ENCODE data around the gene SLCO2B1.

Gene SLCO2B1

DNA sequence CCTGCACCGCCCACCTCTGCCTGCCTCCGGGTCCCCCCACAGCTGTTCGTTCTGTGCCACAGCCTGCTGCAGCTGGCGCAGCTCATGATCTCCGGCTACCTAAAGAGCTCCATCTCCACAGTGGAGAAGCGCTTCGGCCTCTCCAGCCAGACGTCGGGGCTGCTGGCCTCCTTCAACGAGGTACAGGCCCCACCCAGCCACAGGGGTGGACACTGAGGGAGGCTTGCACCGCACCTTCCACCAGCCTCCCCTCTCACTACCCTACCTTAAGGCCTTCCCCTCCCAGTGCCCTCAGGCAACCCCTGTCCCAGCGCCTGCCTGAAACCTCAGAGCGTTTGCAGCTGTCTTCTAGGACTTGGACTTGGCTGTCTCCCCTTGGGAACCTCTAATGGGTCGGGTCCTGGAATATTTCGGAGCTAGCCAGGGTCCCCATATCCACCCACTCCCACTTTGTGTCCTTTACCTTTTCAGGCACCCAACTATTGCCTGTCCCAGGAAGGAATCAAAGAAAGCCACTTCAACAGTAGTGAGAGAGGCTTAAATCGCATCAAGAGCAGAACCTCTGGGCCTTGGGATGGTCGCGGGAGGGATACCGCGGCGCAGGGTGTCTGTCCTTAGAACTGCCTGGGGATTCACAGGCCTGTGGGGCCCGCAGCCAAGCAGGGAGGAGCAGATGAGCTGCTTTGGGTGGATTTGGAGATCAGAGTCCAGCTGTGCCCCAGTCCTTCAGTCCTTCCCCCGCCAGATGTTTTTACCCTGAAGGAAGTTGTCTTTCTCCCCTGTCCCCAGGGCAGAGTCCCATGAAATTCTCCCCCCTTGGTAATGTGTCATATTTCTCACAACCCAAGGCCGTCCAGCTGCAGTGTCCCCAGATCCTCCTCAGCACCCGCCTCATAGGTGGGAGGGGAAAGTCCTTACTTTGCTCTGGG, 13.3 kb downstream of the SLCO2B1 start:
- DNase-seq (ENCODE audit: low read depth) = no peak

DNA sequence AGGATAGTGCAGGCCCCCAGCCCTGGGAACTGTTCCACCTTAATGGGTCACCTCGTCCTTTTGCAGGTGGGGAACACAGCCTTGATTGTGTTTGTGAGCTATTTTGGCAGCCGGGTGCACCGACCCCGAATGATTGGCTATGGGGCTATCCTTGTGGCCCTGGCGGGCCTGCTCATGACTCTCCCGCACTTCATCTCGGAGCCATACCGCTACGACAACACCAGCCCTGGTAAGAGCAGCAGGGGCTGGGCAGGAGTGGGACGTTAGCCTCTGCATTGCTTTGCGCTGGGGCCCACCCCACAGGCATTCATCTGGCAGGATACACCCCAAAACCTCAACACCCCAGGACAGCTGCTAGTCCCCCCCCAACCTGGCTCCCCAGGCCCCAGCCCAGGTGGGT, 14.8 kb downstream of the SLCO2B1 start:
- DNase-seq (ENCODE audit: low read depth) = no peak

DNA sequence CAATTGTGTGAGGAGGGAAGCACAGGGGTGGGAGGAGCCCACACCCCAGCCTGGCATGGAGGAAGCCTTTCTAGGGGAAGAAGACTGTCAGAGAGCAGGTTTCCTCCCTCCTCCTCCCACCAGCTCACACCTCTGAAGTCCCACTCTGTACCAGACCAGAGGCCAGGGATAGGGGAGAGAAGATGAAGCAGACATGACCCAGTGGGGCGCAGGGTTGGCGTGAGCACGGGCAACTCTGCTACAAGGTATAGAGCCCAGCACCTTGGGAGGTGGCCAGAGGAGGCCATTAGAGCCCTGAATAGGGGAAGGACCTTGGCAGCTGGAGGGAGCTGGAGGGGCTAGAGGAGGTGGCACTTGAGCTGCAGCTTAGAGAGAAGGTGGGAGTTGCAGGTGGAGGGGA, 15.9 kb downstream of the SLCO2B1 start:
- DNase-seq (ENCODE audit: low read depth) = no peak

DNA sequence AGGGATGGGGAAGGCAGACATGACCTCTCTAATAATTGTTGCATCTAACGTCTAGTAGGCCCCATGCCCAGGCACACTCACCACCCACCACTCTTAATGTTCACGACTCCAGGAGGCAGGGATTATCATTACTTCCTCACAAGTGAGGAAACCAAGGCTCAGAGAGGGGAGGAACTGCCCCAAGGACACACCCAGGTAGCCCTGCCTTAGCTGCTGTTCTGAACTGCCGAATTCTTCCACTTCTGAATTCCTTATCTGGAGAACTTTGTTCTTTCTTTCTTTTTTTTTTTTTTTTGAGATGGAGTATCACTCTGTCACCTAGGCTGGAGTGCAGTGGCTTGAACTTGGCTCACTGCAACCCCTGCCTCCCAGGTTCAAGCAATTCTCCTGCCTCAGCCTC, 16.7 kb downstream of the SLCO2B1 start:
- DNase-seq (ENCODE audit: low read depth) = no peak

DNA sequence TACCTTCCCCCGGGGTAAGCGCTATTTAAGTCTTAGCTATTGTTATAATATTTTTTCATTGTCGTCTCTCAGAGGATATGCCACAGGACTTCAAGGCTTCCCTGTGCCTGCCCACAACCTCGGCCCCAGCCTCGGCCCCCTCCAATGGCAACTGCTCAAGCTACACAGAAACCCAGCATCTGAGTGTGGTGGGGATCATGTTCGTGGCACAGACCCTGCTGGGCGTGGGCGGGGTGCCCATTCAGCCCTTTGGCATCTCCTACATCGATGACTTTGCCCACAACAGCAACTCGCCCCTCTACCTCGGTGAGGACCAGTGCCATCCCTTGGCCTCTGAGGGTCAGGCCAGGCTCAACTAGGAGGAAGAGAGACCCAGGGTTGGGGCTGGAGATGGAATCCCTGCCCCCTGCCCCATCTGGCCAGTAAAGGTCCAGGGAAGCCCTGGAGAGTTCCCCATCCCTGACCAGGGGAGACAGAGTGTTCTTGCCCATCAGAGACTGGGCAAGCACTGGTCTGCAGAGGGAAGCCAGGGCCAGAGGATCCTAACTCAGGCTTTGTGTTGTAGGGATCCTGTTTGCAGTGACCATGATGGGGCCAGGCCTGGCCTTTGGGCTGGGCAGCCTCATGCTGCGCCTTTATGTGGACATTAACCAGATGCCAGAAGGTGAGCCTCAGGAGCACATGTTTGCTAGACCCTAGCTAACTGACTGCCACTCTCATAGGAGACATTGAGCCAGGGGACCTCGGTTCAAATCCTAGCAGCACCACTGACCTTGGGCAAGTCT, 18.4 kb downstream of the SLCO2B1 start:
- no peak for DNase-seq (ENCODE audit: low read depth)

DNA sequence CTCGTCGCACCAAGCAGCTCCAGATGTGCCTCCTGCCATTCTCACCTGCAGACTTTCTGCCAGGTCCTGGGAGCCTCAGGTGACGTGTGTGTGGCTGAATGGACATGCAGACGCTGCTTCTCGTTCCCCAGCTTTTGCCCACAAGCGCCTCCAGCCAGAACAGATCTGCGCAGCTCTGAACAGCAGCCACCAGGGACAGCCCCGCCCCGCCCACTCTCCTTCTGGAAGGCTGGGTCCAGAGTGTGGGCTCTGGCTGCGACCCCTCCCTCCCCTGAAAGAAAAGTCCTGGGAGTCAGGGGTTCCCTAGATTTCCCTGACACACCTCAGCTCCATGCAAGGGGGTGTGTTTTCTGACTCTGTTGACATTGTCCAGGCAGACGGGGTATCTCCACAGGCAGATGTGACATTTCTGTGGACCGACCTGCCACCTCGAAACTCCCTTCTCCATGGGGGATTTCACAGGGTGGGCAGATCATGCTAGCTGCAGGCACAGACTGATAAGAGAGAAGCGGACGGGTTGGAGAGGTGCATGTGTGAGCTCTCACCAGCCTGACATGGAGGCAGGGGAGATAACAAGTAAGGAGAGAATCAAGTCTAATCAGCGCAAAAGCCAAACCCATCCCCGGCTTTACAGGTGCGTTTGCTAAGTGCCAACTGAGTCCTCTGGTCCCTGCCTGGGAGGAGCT, 19.8 kb downstream of the SLCO2B1 start:
- DNase-seq (ENCODE audit: low read depth) = no peak

DNA sequence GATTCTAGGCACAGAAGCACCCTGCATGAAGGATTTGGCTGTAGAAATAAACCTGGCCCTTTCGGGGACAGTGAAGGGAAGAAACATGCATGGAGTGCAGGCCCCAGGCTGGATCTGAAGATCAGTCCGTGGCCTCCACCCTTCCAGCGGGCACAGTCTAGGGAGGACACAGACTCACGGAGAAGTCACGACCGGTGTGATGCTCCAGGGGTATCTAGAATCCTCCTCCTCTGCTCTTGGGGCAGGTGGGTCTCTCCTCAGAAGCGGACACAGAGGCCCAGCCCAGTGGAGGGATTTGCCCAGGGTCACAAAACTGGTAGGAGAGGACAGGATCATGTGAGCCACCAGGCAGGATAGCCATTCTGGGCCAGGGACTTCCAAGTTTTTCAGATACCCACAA, 22.4 kb downstream of the SLCO2B1 start:
- no peak for DNase-seq (ENCODE audit: low read depth)

DNA sequence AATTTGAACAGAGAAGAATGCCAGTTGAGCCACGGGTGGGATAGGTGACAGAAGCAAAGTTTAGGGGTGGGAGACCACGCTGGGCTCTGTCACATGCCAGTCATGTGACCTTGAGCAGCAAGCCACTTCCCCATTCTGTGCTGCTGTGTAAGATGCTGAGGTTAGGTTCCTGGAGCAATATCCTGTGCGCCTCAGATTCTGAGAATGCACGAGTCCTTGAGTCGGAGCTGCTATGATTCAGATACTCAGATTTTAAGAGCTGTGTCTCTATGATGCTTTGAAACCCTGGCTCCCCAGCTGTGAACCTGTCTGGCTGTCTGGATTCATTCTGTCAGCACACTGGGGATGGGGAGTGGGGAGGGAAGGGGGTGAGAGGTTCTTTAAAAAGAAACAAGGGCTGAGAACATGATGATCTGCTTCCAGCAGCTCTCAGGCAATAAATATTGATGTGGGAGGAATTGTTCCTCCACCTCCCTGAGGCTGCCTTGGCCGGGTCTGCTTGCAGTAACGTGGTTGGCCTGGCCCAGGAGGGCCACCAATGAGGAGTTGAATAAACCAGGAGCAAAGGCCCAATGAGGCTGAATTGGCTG, 24.0 kb downstream of the SLCO2B1 start:
- DNase-seq (ENCODE audit: low read depth) = no peak

DNA sequence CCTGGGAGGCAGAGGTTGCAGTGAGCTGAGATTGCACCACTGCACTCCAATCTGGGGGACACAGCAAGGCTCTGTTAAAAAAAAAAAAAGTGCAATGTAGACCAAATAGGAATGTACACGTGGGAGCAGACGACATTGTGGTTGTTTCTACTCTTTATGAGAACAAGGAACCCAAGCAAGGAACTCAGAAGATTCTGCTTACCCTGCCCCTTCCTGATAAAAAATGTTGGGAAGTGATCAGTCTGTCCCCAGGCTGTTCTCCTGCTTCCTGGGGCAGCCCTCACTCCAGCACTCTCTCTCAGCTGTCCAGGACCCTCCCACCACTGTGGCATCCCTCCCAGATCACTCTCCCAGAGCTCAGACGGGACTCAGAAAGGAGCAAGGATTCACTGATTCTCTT, 31.8 kb downstream of the SLCO2B1 start:
- no peak for DNase-seq (ENCODE audit: low read depth)

DNA sequence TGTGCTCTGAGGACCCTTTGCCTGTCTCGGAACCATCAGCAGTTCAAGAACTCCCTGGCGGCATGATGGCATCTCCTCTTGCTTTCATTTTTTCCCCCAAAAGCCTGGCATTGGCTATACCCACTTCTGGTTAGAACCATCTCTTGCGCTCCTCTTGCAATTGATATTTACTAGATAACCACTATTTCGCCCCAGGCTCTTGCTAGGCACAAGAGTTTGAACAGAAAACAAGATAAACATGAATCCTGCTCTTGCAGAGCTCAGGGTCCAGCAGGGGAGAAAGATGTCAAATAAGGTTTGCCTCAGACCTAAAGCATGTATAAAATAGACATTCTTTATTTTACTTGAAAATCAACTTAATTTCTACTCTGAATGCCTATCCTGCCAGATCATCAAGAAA, 33.1 kb downstream of the SLCO2B1 start:
- no peak for DNase-seq (ENCODE audit: low read depth)

DNA sequence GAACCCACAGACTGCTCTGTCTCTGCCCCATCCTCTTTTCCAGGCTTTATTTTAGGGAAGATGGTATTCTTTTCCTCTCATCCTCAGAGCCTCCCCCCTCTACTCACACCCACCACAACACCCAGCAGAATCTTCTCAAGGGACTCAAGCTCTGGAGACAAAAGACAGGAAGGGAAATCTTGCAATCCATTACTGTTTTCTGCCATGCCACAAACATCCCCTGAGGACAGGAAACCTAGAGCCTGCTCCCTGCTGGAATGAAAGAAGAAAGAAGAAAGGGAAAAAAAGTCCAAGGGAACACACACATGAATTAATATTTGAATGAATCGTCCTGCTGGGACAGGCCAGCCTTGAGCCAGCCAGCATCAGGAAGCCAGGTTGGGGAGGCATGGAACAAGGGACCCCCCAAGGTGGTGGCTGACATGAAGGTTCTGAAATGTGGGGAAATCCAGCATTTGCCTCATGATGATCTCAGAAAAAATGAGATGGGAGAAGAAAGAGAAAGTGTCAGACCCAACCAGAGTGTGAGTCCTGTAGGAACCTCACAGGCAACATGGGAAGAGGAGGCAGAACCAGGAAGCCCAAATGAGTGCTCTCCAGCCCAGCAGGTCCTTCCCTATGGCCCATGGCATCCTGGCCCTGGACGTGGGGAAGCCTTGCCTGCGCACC, 34.0 kb downstream of the SLCO2B1 start:
- no peak for DNase-seq (ENCODE audit: low read depth)

DNA sequence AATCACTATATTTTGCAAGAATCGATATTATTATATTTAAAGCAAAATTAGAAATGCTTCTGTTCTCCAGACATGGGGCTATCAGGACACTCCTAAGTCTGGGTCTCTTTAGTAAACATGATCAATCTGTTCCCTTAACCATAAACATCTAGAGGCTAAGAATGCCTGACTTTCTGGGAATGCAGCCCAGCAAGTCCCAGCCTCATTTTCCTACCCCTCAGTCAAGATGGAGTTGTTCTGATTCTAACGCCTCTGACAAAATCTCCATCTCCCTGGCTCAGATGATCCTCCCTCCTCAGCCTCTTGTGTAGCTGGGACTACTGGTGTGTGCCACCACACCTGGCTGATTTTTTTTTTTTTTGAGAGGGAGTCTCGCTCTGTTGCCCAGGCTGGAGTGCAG, 35.0 kb downstream of the SLCO2B1 start:
- no peak for DNase-seq (ENCODE audit: low read depth)

DNA sequence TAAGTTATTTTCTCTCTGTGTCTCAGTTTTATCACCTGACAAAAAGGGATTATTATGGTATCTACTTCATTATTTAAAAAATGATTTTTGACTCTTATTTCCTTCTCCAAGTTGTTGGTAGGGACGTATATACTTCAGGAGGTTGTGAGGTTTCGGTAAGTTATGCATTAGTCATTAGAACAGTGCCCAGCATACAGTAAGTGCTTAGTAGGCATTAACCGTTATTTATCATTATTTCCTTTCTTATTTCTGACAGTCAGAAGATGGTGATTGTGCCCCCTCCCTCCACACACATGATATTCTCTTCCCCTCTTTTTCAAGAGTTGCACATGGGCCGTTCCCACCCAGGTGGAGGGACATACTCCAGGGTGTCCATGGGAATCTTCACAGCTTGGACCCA, 36.1 kb downstream of the SLCO2B1 start:
- DNase-seq (ENCODE audit: low read depth) = no peak

DNA sequence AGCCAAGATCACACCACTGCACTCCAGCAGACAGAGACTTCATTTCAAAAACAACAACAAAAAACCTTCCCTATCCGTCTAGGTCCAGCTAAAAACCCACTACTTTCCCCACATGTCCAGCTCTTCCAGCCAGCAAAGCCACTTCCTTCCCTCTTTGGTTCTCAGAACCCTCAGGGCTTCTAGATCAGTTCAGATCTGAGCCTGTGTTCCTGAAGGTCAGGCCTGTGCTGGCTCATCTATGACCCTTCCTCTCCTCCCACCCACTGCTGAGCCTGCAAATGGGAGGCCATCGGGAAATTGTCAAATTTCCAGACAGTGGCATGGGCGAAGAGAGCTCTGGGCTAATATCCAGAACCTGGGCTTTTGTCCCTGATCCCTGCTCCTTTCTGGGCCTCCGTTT, 37.8 kb downstream of the SLCO2B1 start:
- DNase-seq (ENCODE audit: low read depth) = no peak

DNA sequence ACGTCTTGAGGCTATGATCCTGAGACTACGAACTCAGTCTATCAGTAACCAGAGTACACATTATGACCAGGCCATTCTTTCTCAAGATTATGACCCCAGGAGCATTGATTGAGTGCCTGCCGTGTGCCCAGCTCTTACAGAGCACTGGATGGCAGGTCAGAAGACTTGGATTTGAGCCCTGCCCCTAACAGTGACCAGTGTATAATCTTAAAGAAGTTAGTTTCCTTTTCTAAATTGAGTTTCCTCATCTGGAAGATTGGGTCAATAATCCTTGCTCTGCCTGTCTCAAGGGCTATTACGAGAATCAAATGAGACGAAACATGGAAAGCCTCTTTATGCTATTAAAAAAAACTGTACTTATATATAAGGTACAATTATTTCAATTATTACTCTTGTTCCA, 38.2 kb downstream of the SLCO2B1 start:
- DNase-seq (ENCODE audit: low read depth) = no peak

DNA sequence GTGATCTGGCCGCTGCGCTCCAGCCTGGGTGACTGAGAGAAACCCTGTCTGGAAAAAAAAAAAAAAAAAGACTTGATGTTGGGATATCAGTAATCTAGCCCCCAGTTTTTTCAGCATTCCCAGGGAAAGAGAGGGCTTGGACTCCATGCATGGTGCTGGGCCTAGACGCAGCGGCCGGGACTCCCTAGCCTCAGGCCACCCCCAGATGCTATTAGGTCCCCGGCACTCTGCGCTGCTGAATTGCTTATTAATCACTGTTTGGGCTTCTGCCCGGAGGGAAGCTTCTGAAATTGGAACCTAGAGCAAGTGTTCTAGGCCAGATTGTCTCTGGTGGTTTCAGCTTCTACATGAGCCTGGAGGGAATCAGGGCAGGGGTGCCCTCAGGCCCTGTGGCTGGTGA, 39.0 kb downstream of the SLCO2B1 start:
- DNase-seq (ENCODE audit: low read depth) = no peak

DNA sequence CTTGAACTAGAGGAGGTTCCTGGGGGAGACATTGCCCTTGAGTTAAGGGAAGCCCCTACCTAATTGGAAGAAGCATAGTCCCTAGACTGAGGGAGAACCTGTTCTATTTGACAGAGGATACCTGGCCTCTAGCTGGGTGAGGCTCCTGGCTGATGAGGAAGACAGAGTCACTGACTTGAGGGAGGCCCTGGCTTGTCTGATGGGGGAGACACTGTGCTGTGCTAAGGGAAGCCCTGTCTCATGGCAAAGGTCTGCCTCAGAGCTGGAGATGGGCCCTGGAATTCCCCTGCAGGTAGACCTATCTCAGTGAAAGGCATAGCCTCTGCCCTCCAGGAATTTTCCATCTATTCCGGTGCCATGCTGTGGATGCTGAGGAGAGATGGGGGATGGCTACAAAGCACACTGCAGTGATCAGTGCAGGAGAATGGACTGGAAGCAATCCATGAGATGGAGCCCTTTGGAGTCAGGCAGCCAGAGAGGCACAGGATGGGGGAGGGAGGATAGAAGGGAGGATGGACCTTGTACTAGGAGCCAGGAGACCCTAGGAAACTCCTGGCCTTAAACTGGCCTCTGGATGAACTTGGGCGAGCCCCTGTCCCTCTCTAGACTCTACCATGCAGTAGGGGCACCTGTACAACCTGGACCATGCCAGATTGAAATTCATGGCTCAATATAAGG, 39.9 kb downstream of the SLCO2B1 start:
- no peak for DNase-seq (ENCODE audit: low read depth)

DNA sequence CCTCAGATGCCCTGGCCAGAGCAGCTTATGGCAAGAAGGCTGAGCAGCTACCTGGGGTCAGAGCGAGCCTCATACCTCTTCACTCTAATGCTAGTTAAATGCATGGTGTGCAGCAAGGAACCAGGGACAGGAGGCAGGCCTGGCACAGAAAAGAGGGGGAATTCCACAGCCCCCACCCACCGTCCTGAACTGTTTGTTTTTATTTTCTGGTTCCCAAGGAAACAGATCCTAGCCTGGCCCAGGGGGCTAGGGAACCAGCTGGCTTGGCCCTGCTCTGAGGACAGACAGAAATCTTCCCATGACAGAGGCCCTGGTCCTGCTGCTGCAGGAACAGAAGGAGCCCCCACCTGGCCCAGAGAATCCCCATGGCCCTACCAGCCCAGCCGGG, 40.4 kb downstream of the SLCO2B1 start:
- no peak for DNase-seq (ENCODE audit: low read depth)

DNA sequence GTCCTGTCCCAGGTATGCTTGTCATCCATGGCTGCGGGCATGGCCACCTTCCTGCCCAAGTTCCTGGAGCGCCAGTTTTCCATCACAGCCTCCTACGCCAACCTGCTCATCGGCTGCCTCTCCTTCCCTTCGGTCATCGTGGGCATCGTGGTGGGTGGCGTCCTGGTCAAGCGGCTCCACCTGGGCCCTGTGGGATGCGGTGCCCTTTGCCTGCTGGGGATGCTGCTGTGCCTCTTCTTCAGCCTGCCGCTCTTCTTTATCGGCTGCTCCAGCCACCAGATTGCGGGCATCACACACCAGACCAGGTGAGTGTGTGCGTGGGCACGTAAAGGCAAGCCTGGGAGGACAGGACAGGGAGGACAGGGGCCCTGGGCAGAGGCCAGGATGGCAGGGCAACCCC, 42.4 kb downstream of the SLCO2B1 start:
- no peak for DNase-seq (ENCODE audit: low read depth)

DNA sequence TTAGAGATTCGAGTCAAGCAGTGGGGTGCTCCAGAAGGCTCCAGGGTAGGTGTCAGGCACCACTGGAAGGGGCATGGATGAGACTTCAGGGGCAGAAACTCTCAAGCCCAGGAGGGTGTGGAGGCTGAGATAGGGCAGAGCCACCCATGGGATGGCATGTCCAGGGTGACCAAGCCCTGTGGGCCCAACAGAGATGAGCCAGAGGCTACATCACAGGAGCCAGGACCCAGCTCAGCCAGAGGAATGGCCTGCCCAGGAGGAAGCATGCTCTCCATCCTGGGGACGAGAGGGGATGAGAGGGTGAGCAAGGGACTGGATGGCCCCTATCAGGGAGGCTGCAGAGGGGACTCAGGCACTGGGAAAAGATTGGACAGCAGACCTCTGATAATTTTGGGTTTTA, 42.8 kb downstream of the SLCO2B1 start:
- no peak for DNase-seq (ENCODE audit: low read depth)

DNA sequence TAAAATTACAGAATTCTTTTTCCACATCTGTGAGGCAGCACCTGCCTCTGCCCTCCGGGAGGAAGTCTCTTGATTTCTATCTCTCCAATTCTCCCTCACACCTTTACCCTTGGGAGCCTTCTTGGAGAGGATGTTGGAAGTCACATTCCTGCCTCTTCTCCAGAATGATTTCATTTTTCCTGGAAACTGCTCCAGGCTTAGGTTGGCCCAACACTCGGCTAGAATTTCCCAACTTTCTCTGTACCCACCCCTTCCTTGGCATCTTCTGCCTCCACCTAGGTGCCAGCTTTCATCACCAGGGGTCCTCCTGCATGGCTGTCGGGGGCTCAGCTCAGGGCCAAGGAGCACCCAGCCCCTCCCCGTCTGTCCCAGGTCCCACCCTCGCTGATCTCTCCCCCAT, 43.2 kb downstream of the SLCO2B1 start:
- DNase-seq (ENCODE audit: low read depth) = no peak

All from fibroblast of gingiva (primary cell).